ENCODE measurements around the gene ZMYM1.

- no peak for TF ChIP-seq POLR2A (IDR thresholded peaks at IDR 0.05; ENCODE audit: low read depth, low read length)
- no peak for TF ChIP-seq POLR2AphosphoS5 (IDR thresholded peaks at IDR 0.05; ENCODE audit: low read depth, low read length)
Measured at GRCh38 chr1:35029761-35030160, 49.4 kb upstream of the ZMYM1 start.

Data from GM12892 (cell line).